Endothelial cell of umbilical vein (primary cell): ENCODE data around the gene IPO9. TPM values are rescaled to one million over a fixed set of nuclear protein-coding genes. Genes with fewer than 3 reads are reported as not detected.

Experiments
- BruUV-seq: library from RNA; stranded (reverse); fragments of 400-500 nt; replicated peaks from 2 replicates; lab custom pipeline; 2021; lab: Mats Ljungman, UMichigan
- CTCF ChIA-PET: fragments of 300-600, 350-600 bp; sonication (Branson Sonifier 250); formaldehyde crosslinking; loops from one replicate; lab custom pipeline; 2021; ENCODE audit warnings: antibody characterized with exemption, inconsistent platforms; lab: Charles Lee
- POLR2A ChIA-PET: fragments of 300-600, 350-600 bp; sonication (Branson Sonifier 250); formaldehyde crosslinking; loops from one replicate; lab custom pipeline; 2021; ENCODE audit warnings: antibody characterized with exemption, inconsistent platforms; lab: Charles Lee
- DNase-seq: peaks from one replicate; pipeline ENCODE4 v3.0.0-alpha.2; 2011; ENCODE audit warnings: low read depth, low spot score
- FAIRE-seq: peaks from 2 replicates; lab custom pipeline; 2011; peaks lifted over from hg19 to GRCh38; lab: Jason Lieb, UNC
- H2AFZ ChIP-seq: 2 replicates; pipeline ENCODE4 v1.6.0; 2012; ENCODE audit warnings: low read depth, low read length, control low read depth, inconsistent platforms
- H3K27ac ChIP-seq: 2 replicates; pipeline ENCODE4 v1.5.1; 2011; ENCODE audit warnings: low read depth, mild to moderate bottlenecking, control low read depth, low read length, moderate library complexity; ENCODE audit not compliant: insufficient read depth
- H3K27me3 ChIP-seq, 2 experiments: 2 replicates each; pipeline versions ENCODE4 v1.6.0 to v1.6.1; 2011; ENCODE audit warnings: low read length in 2 of 2, mixed read lengths in 1 of 2; ENCODE audit not compliant: control insufficient read depth in 2 of 2, insufficient read depth in 2 of 2
- H3K36me3 ChIP-seq, 2 experiments: 2 replicates in 1 of 2; 3 replicates in 1 of 2; pipeline ENCODE4 v1.5.1; 2011; ENCODE audit warnings: low read length in 2 of 2, mild to moderate bottlenecking in 1 of 2, moderate library complexity in 1 of 2; ENCODE audit not compliant: control insufficient read depth in 2 of 2, insufficient read depth in 2 of 2; ENCODE audit errors: extremely low read depth in 1 of 2
- H3K4me1 ChIP-seq: 3 replicates; pipeline ENCODE4 v1.5.1; 2011; ENCODE audit warnings: mild to moderate bottlenecking, low read length; ENCODE audit not compliant: control insufficient read depth, insufficient read depth; ENCODE audit errors: extremely low read depth
- H3K4me2 ChIP-seq: 2 replicates; pipeline ENCODE4 v1.6.1; 2011; ENCODE audit warnings: low read length, control low read depth, mixed read lengths; ENCODE audit not compliant: insufficient read depth
- H3K4me3 ChIP-seq, 3 experiments: fragments of 200-600 bp in 1 of 3; sonication (generic), shearing (Covaris generic) in 1 of 3; replicated peaks in 1 of 3; 2 replicates each; pipeline ENCODE4 v1.5.1; 2011 to 2016; ENCODE audit warnings: control low read depth in 3 of 3, low read length in 3 of 3, mild to moderate bottlenecking in 2 of 3, inconsistent platforms in 1 of 3, low read depth in 1 of 3, moderate library complexity in 1 of 3; ENCODE audit not compliant: insufficient read depth in 1 of 3
- H3K79me2 ChIP-seq: 2 replicates; pipeline ENCODE4 v1.6.0; 2012; ENCODE audit warnings: low read length, inconsistent platforms; ENCODE audit not compliant: control insufficient read depth, insufficient read depth
- H3K9ac ChIP-seq: replicated peaks from 2 replicates; pipeline ENCODE3; 2011; ENCODE audit warnings: low read length, control low read depth; ENCODE audit not compliant: insufficient read depth; ENCODE audit errors: extremely low read depth
- H3K9me1 ChIP-seq: replicated peaks from 3 replicates; pipeline ENCODE4 v1.6.0; 2011; ENCODE audit warnings: mild to moderate bottlenecking, low read length; ENCODE audit not compliant: control insufficient read depth, insufficient read depth; ENCODE audit errors: extremely low read depth
- H3K9me3 ChIP-seq: replicated peaks from 2 replicates; pipeline ENCODE4 v1.5.1; 2012; ENCODE audit warnings: low read length, inconsistent platforms; ENCODE audit not compliant: control insufficient read depth, insufficient read depth
- H4K20me1 ChIP-seq: replicated peaks from 2 replicates; pipeline ENCODE3; 2011; ENCODE audit warnings: mild to moderate bottlenecking, low read length; ENCODE audit not compliant: control insufficient read depth, insufficient read depth; ENCODE audit errors: extremely low read depth
- CTCF ChIP-seq, 2 donors: IDR thresholded peaks; 1 replicate in 1 of 2; 2 replicates in 1 of 2; pipeline ENCODE4 v1.5.1; 2011; ENCODE audit warnings: low read length in 2 of 2, mild to moderate bottlenecking in 2 of 2, moderate library complexity in 2 of 2, control low read depth in 1 of 2, inconsistent platforms in 1 of 2, low read depth in 1 of 2; ENCODE audit not compliant: insufficient read depth in 1 of 2; ENCODE audit errors: extremely low read depth in 1 of 2
- EZH2 ChIP-seq: IDR thresholded peaks from 2 replicates; pipeline ENCODE4 v1.6.1; 2012; ENCODE audit warnings: borderline replicate concordance, low read depth, mild to moderate bottlenecking, moderate library complexity, low read length, inconsistent platforms; ENCODE audit not compliant: severe bottlenecking
- FOS ChIP-seq: IDR thresholded peaks from 2 replicates; pipeline ENCODE4 v1.6.1; 2011; ENCODE audit warnings: mild to moderate bottlenecking, low read length, moderate library complexity, borderline replicate concordance; ENCODE audit not compliant: insufficient read depth
- GATA2 ChIP-seq: IDR thresholded peaks from 2 replicates; pipeline ENCODE4 v1.7.0; 2011; ENCODE audit warnings: low read depth, mild to moderate bottlenecking, moderate library complexity, mixed read lengths, low read length; ENCODE audit not compliant: insufficient read length, insufficient read depth
- JUN ChIP-seq: IDR thresholded peaks from 2 replicates; pipeline ENCODE4 v1.6.1; 2011; ENCODE audit warnings: borderline replicate concordance, low read depth; ENCODE audit not compliant: insufficient read length, insufficient read depth
- MAX ChIP-seq: IDR thresholded peaks from 2 replicates; pipeline ENCODE4 v1.6.1; 2011; ENCODE audit not compliant: insufficient read depth, insufficient read length
- MYC ChIP-seq: IDR thresholded peaks from one replicate; pipeline ENCODE4 v1.6.1; 2011; ENCODE audit warnings: mild to moderate bottlenecking, low read depth, low read length
- POLR2A ChIP-seq: IDR thresholded peaks from 2 replicates; pipeline ENCODE4 v1.6.1; 2012; ENCODE audit warnings: low read depth, mild to moderate bottlenecking, control low read depth, low read length
- POLR2AphosphoS5 ChIP-seq: IDR thresholded peaks from 2 replicates; pipeline ENCODE4 v1.6.1; 2012; ENCODE audit warnings: low read depth, mild to moderate bottlenecking, control low read depth, low read length, moderate library complexity; ENCODE audit not compliant: insufficient read depth
- dilution Hi-C: fragments of 300-500 bp; cut with MboI; formaldehyde crosslinking; loops from one replicate; pipeline ENCODE4 v1.15.0; 2019; ENCODE audit warnings: low sequenced_read_pairs; ENCODE audit not compliant: extremely low pct_ligation_motif_present
- intact Hi-C: fragments of 100-400 bp; cut with micrococcal nuclease; formaldehyde crosslinking; loops from one replicate; pipeline ENCODE4 v1.10.0; 2022
- polyA plus RNA-seq, 4 experiments: library from polyadenylated mRNA; depleted of rRNA in 3 of 4; stranded (reverse) in 3 of 4; unstranded in 1 of 4; fragments of >200 nt; gene quantifications; 2 replicates each; pipeline versions ENCODE4 v1.2.1 to v1.2.3, GENCODE V29; 2011 to 2012; ENCODE audit warnings: missing spikeins in 1 of 4
- total RNA-seq: library from RNA; stranded (reverse); gene quantifications from 2 replicates; pipeline ENCODE4 v1.2.3, GENCODE V29; 2021

IPO9 gene
- total and polyA plus RNA-seq, 2 donors (not counting 3 experiments of a cell fraction or from before 2014, with no cell fraction given) = 53.4 to 104 TPM

DNA sequence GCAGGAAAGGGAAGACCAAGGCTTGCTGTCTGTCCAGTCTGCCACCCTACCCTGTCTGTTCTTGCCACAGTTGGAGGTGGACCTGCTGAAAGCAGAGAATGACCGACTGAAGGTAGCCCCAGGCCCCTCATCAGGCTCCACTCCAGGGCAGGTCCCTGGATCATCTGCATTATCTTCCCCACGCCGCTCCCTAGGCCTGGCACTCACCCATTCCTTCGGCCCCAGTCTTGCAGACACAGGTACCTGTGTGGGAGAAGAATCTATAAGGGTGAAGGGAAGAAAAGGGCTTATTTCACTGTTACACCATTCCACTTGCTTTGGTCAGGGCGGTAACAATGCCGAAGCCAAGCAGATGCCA, 20.3 kb upstream of the IPO9 start:
- CTCF ChIA-PET = no interaction called here
- intact Hi-C loops = no loop called here
- dilution Hi-C loops = no loop called here

More for the DNA sequence above, 20.3 kb upstream of the IPO9 start:
- no peaks in the 10 kb centered on the region for H4K20me1 ChIP-seq
- no peak overlapping the region for H3K4me3 ChIP-seq
- H3K9me1 ChIP-seq = no peaks in the 10 kb centered on the region
- no peak overlapping the region for H3K27ac ChIP-seq
- H3K27me3 ChIP-seq = no peaks in the 10 kb centered on the region
- POLR2A ChIA-PET = no interaction called here
- H3K9me3 ChIP-seq = no peaks in the 10 kb centered on the region
- H3K9ac ChIP-seq = no peak overlapping the region
- peaks cover 49 to 79% of the 10 kb centered on the region in 2 experiments for H3K36me3 ChIP-seq
- no peaks in the 10 kb centered on the region for H3K4me1 ChIP-seq
- H3K4me2 ChIP-seq = no peak overlapping the region
- BruUV-seq = no TSS peak
- no peak overlapping the region for H2AFZ ChIP-seq
- no peaks in the 10 kb centered on the region for H3K79me2 ChIP-seq
- TF ChIP-seq POLR2AphosphoS5 (no peak), MYC (no peak), MAX (no peak), FOS (no peak), JUN (no peak), CTCF (IDR thresholded peaks at IDR 0.05; ENCODE audit: extremely low read depth in 1 of 2, insufficient read depth in 1 of 2, low read depth in 1 of 2, low read length in 2 of 2) (no peak), POLR2A (no peak), EZH2 (no peak), GATA2 (no peak)
- FAIRE-seq = no peak
- DNase-seq = no peak
